Adrenal gland (tissue), 12 donors: ENCODE measurements around the gene DHX16. TPM values are rescaled to one million over a fixed set of nuclear protein-coding genes. Genes with fewer than 3 reads are reported as not detected.
A peak's percentile ranks its signal among the peaks of the same experiment; 100 is the strongest.

Source experiments
- DNase-seq, 7 donors: peaks; one replicate each; pipeline ENCODE4 v3.0.0-alpha.2; 2019 to 2020
- H3K27ac ChIP-seq, 5 donors: fragments of 200-600 bp; sonication (generic) in 4 of 5; 1 replicate in 3 of 5; 2 replicates in 2 of 5; pipeline versions ENCODE4 v1.5.1 to v1.8.0; 2016 to 2020; ENCODE audit warnings: mild to moderate bottlenecking in 1 of 5
- H3K27me3 ChIP-seq: fragments of 200-600 bp; 2 replicates; pipeline ENCODE4 v1.8.0; 2021
- H3K36me3 ChIP-seq, 2 donors: fragments of 200-600 bp; replicated peaks in 1 of 2; 1 replicate in 1 of 2; 2 replicates in 1 of 2; pipeline versions ENCODE4 v1.5.1 to v1.8.0; 2018 to 2022
- H3K4me1 ChIP-seq, 2 donors: fragments of 200-600 bp; replicated peaks in 1 of 2; 1 replicate in 1 of 2; 2 replicates in 1 of 2; pipeline versions ENCODE4 v1.5.1 to v1.8.0; 2018 to 2021
- H3K4me3 ChIP-seq, 4 donors: fragments of 200-600 bp; sonication (generic) in 3 of 4; one replicate each; pipeline ENCODE4 v1.5.1; 2016 to 2018
- H3K9me3 ChIP-seq, 3 donors: fragments of 200-600 bp; sonication (generic) in 1 of 3; replicated peaks in 1 of 3; 1 replicate in 2 of 3; 2 replicates in 1 of 3; pipeline versions ENCODE4 v1.5.1 to v1.8.0; 2016 to 2021
- CTCF ChIP-seq, 6 experiments: fragments of 450-650 bp in 4 of 6; fragments of 200-600 bp in 2 of 6; sonication (generic) in 1 of 6; IDR thresholded peaks; 1 replicate in 5 of 6; 2 replicates in 1 of 6; pipeline versions ENCODE4 v1.5.1 to v1.8.0; 2016 to 2021; ENCODE audit warnings: antibody characterized with exemption in 6 of 6, mild to moderate bottlenecking in 2 of 6, moderate library complexity in 1 of 6
- POLR2A ChIP-seq, 2 donors: fragments of 450-650 bp; IDR thresholded peaks; one replicate each; pipeline ENCODE4 v1.6.1; 2017; ENCODE audit warnings: antibody characterized with exemption in 2 of 2, mild to moderate bottlenecking in 2 of 2, moderate library complexity in 1 of 2
- WGBS, 4 donors: extraction: QIAGEN DNeasy Blood & Tissue Kit in 2 of 4; methylation state at CpG; one replicate each; pipeline versions ENCODE4 v1.1.5 to v1.1.7; 2013 to 2017; 5-methylcytosine and 5-hydroxymethylcytosine counted together
- intact Hi-C, 2 donors: fragments of 100-400 bp; cut with DNase I; formaldehyde crosslinking; loops; one replicate each; pipeline versions ENCODE4 v1.14.1 to v1.15.0; 2022 to 2023
- polyA plus RNA-seq, 3 donors: library from polyadenylated mRNA; stranded (reverse); fragments of 200-250 nt in 2 of 3; fragments of 350-450 nt in 1 of 3; fragmentation: Illumina TruSeq in 1 of 3; extraction: RNeasy Lipid Tissue Mini Kit (QIAGEN cat#74804) in 1 of 3; gene quantifications; one replicate each; pipeline ENCODE4 v1.2.3, GENCODE V29; 2013 to 2014
- total RNA-seq, 9 donors: library from RNA; depleted of rRNA in 4 of 9; stranded (reverse); fragments of >200 nt in 4 of 9; fragments of 120-200 nt in 1 of 9; fragmentation: NEBNext Ultra II Directional in 1 of 9; extraction: Animal tissue kit (Norgen Biotek cat#: 25700) in 1 of 9; gene quantifications; one replicate each; pipeline versions ENCODE4 v1.1.0 to v1.2.4, GENCODE V29; 2013 to 2023
- donor health status: healthy with polysubstance abuse.
- donor health status: Bipolar disorder and iron deficiency.
- donor health status: DM: yes; HTN: yes; CAD: no.
- donor health status: DM: no; HTN: no; CAD: no.
- donor health status: DM: no; HTN: no; CAD: no.
- donor health status: DM: yes; HTN: yes; CAD: no.

DHX16 gene
- total and polyA plus RNA-seq, 12 donors = 16.4 to 75.9 (median 30.2) TPM

- Histone ChIP-seq H3K4me3 (no peak overlapping the region), H3K9me3 (no peaks in the 10 kb centered on the region), H3K27me3 (no peaks in the 10 kb centered on the region), H3K4me1 (peaks cover 4 to 49% of the 10 kb centered on the region in 2 donors), H3K36me3 (peaks cover 0 to 38% of the 10 kb centered on the region in 2 donors), H3K27ac (peak overlapping the region in 2 of 5 donors; percentile 53 to 96)
- no peak for DNase-seq
- intact Hi-C loops = no loop called here
- no peak for TF ChIP-seq POLR2A (IDR thresholded peaks at IDR 0.05)
- TF ChIP-seq CTCF (IDR thresholded peaks at IDR 0.05) = peak in 5 of 6 experiments; percentile 14 to 33 (median 24)
- 70 to 79% (median 70%) methylated on average over 1 of the region's 1 CpG for WGBS, 4 donors
Measured at GRCh38 chr6:30612213-30612612, 60.6 kb downstream of the DHX16 start.

GRCh38 chr6:30611856-30612194 is 61.0 kb downstream of the DHX16 start:
- WGBS, 4 donors = 61 to 69% (median 63%) methylated on average over 2 of the region's 2 CpGs
- no peak for DNase-seq
- TF ChIP-seq CTCF (IDR thresholded peaks at IDR 0.05) = no peak
- TF ChIP-seq POLR2A (IDR thresholded peaks at IDR 0.05) = no peak
- Histone ChIP-seq H3K4me3 (no peak overlapping the region), H3K27ac (no peak overlapping the region), H3K9me3 (no peaks in the 10 kb centered on the region), H3K36me3 (peaks cover 0 to 41% of the 10 kb centered on the region in 2 donors), H3K4me1 (peaks cover 4 to 49% of the 10 kb centered on the region in 2 donors), H3K27me3 (no peaks in the 10 kb centered on the region)
- intact Hi-C loops = no loop called here

GRCh38 chr6:30611150-30611855 is 61.5 kb downstream of the DHX16 start:
- Histone ChIP-seq H3K27me3 (no peaks in the 10 kb centered on the region), H3K4me3 (no peak overlapping the region), H3K9me3 (no peaks in the 10 kb centered on the region), H3K27ac (no peak overlapping the region), H3K36me3 (peaks cover 0 to 41% of the 10 kb centered on the region in 2 donors), H3K4me1 (peaks cover 4 to 49% of the 10 kb centered on the region in 2 donors)
- WGBS, 4 donors = 73 to 75% (median 74%) methylated on average over 9 of the region's 9 CpGs
- TF ChIP-seq POLR2A (IDR thresholded peaks at IDR 0.05) (no peak), CTCF (IDR thresholded peaks at IDR 0.05) (no peak)
- DNase-seq = no peak
- intact Hi-C loops = no loop called here

GRCh38 chr6:30610065-30610464 is 62.7 kb downstream of the DHX16 start:
- WGBS, 4 donors = 78 to 82% (median 80%) methylated on average over 4 of the region's 4 CpGs
- no peak for DNase-seq
- H3K9me3 ChIP-seq = no peaks in the 10 kb centered on the region
- H3K27ac ChIP-seq = peak overlapping the region in 1 of 5 donors; percentile 23
- no peak for TF ChIP-seq POLR2A (IDR thresholded peaks at IDR 0.05)
- no peak for TF ChIP-seq CTCF (IDR thresholded peaks at IDR 0.05)
- H3K4me1 ChIP-seq = peaks cover 4 to 49% of the 10 kb centered on the region in 2 donors
- peaks cover 0 to 45% of the 10 kb centered on the region in 2 donors for H3K36me3 ChIP-seq
- intact Hi-C loops = no loop called here
- H3K27me3 ChIP-seq = no peaks in the 10 kb centered on the region
- no peak overlapping the region for H3K4me3 ChIP-seq
